A673 (cell line): Measurements from ENCODE around the gene RAB3C. TPM values are rescaled to one million over a fixed set of nuclear protein-coding genes. Genes with fewer than 3 reads are reported as not detected.

Source experiments
- BruUV-seq: library from RNA; stranded (reverse); fragments of 400-500 nt; replicated peaks from 2 replicates; lab custom pipeline; 2021; lab: Mats Ljungman, UMichigan
- CTCF ChIA-PET: fragments of 300-600 bp; sonication (Branson Sonifier 250); formaldehyde crosslinking; loops from one replicate; lab custom pipeline; 2022; ENCODE audit warnings: antibody characterized with exemption; lab: Charles Lee
- POLR2A ChIA-PET: fragments of 300-600 bp; sonication (Branson Sonifier 250); formaldehyde crosslinking; loops from one replicate; lab custom pipeline; 2022; ENCODE audit warnings: antibody characterized with exemption; ENCODE audit not compliant: low non-redundant PET; lab: Charles Lee
- DNase-seq: peaks from one replicate; pipeline ENCODE4 v3.0.0-alpha.2; 2015; ENCODE audit warnings: low spot score
- H3K27ac ChIP-seq: fragments of 200-600 bp; sonication (generic); 2 replicates; pipeline ENCODE4 v1.5.1; 2016; ENCODE audit warnings: mixed run types, low read depth, mild to moderate bottlenecking, mixed read lengths, antibody characterized with exemption, low read length; ENCODE audit not compliant: poor library complexity, severe bottlenecking
- H3K27me3 ChIP-seq: fragments of 200-600 bp; sonication (generic); replicated peaks from 2 replicates; pipeline ENCODE4 v1.6.1; 2017; ENCODE audit warnings: mixed run types, low read depth, mild to moderate bottlenecking, mixed read lengths, antibody characterized with exemption, low read length; ENCODE audit not compliant: insufficient read depth, poor library complexity
- H3K36me3 ChIP-seq: fragments of 200-600 bp; sonication (generic); 2 replicates; pipeline ENCODE4 v1.6.1; 2016; ENCODE audit warnings: mixed run types, mild to moderate bottlenecking, mixed read lengths, antibody characterized with exemption, low read length; ENCODE audit not compliant: insufficient read depth, poor library complexity, severe bottlenecking
- H3K4me1 ChIP-seq: fragments of 200-600 bp; sonication (generic); 2 replicates; pipeline ENCODE4 v1.6.1; 2017; ENCODE audit warnings: mixed run types, mild to moderate bottlenecking, mixed read lengths, antibody characterized with exemption, low read length; ENCODE audit not compliant: insufficient read depth, poor library complexity, severe bottlenecking
- H3K4me3 ChIP-seq: fragments of 200-600 bp; sonication (generic); 2 replicates; pipeline ENCODE4 v1.5.1; 2016; ENCODE audit warnings: low read depth, mixed run types, mild to moderate bottlenecking, mixed read lengths, low read length; ENCODE audit not compliant: poor library complexity, severe bottlenecking
- H3K9me3 ChIP-seq: fragments of 200-600 bp; sonication (generic); 2 replicates; pipeline ENCODE4 v1.6.1; 2016; ENCODE audit warnings: mixed run types, low read depth, mild to moderate bottlenecking, mixed read lengths, antibody characterized with exemption, low read length; ENCODE audit not compliant: poor library complexity, severe bottlenecking
- CTCF ChIP-seq: fragments of 300-800, 200-600 bp; sonication (generic); conservative IDR thresholded peaks from 2 replicates; pipeline ENCODE4 v1.5.1; 2017; ENCODE audit warnings: low read depth, mild to moderate bottlenecking, antibody characterized with exemption, low read length, moderate library complexity, mixed read lengths
- EZH2 ChIP-seq: fragments of 200-600 bp; sonication (generic); IDR thresholded peaks from 2 replicates; pipeline ENCODE4 v1.6.1; 2017; ENCODE audit warnings: borderline replicate concordance, low read depth, mild to moderate bottlenecking, mixed read lengths, antibody characterized with exemption, low read length; ENCODE audit not compliant: poor library complexity, severe bottlenecking
- intact Hi-C: fragments of 100-400 bp; cut with micrococcal nuclease; formaldehyde crosslinking; loops from one replicate; pipeline ENCODE4 v1.10.0; 2022; ENCODE audit not compliant: unreplicated experiment
- total RNA-seq: library from RNA; stranded (reverse); gene quantifications from 2 replicates; pipeline ENCODE4 v1.2.3, GENCODE V29; 2021

RAB3C gene
- total RNA-seq, 1 experiment from 2014 or later = 0.64 TPM

- Histone ChIP-seq H3K4me3 (no peak overlapping the region), H3K9me3 (no peaks in the 10 kb centered on the region), H3K27ac (no peak overlapping the region), H3K27me3 (no peaks in the 10 kb centered on the region), H3K4me1 (no peaks in the 10 kb centered on the region), H3K36me3 (no peaks in the 10 kb centered on the region)
- DNase-seq = no peak
- intact Hi-C loops = no loop called here
- CTCF ChIA-PET = no interaction called here
- BruUV-seq = no TSS peak
- POLR2A ChIA-PET = no interaction called here
- TF ChIP-seq CTCF (no peak), EZH2 (no peak)
Observed at GRCh38 chr5:58786711-58787303, 203.9 kb downstream of the RAB3C start.

GRCh38 chr5:58787987-58788386 lies 205.1 kb downstream of the RAB3C start:
- Histone ChIP-seq H3K27ac (no peak overlapping the region), H3K4me1 (no peaks in the 10 kb centered on the region), H3K36me3 (no peaks in the 10 kb centered on the region), H3K9me3 (no peaks in the 10 kb centered on the region), H3K4me3 (no peak overlapping the region), H3K27me3 (no peaks in the 10 kb centered on the region)
- peak; percentile 27 for DNase-seq
- TF ChIP-seq EZH2 = no peak
- TF ChIP-seq CTCF = no peak
- CTCF ChIA-PET = no interaction called here
- no TSS peak for BruUV-seq
- POLR2A ChIA-PET = no interaction called here
- intact Hi-C loops = no loop called here

- Histone ChIP-seq H3K4me3 (no peak overlapping the region), H3K36me3 (no peaks in the 10 kb centered on the region), H3K27me3 (no peaks in the 10 kb centered on the region), H3K27ac (no peak overlapping the region), H3K9me3 (no peaks in the 10 kb centered on the region), H3K4me1 (peaks cover 8% of the 10 kb centered on the region)
- no TSS peak for BruUV-seq
- no peak for TF ChIP-seq CTCF
- no peak for TF ChIP-seq EZH2
- intact Hi-C loops = no loop called here
- DNase-seq = peak; percentile 46
- CTCF ChIA-PET = no interaction called here
- POLR2A ChIA-PET = no interaction called here
Observed at GRCh38 chr5:58793888-58794657, 211.2 kb downstream of the RAB3C start.
